Endothelial cell of umbilical vein (primary cell): Measurements from ENCODE around the gene HDAC4. TPM values are rescaled to one million over a fixed set of nuclear protein-coding genes. Genes with fewer than 3 reads are reported as not detected.

ENCODE experiments used
- BruUV-seq: library from RNA; stranded (reverse); fragments of 400-500 nt; replicated peaks from 2 replicates; lab custom pipeline; 2021; lab: Mats Ljungman, UMichigan
- CTCF ChIA-PET: fragments of 300-600, 350-600 bp; sonication (Branson Sonifier 250); formaldehyde crosslinking; loops from one replicate; lab custom pipeline; 2021; ENCODE audit warnings: antibody characterized with exemption, inconsistent platforms; lab: Charles Lee
- POLR2A ChIA-PET: fragments of 300-600, 350-600 bp; sonication (Branson Sonifier 250); formaldehyde crosslinking; loops from one replicate; lab custom pipeline; 2021; ENCODE audit warnings: antibody characterized with exemption, inconsistent platforms; lab: Charles Lee
- DNase-seq: peaks from one replicate; pipeline ENCODE4 v3.0.0-alpha.2; 2011; ENCODE audit warnings: low read depth, low spot score
- FAIRE-seq: peaks from 2 replicates; lab custom pipeline; 2011; peaks lifted over from hg19 to GRCh38; lab: Jason Lieb, UNC
- H2AFZ ChIP-seq: 2 replicates; pipeline ENCODE4 v1.6.0; 2012; ENCODE audit warnings: low read depth, low read length, control low read depth, inconsistent platforms
- H3K27ac ChIP-seq: 2 replicates; pipeline ENCODE4 v1.5.1; 2011; ENCODE audit warnings: low read depth, mild to moderate bottlenecking, control low read depth, low read length, moderate library complexity; ENCODE audit not compliant: insufficient read depth
- H3K27me3 ChIP-seq, 2 experiments: 2 replicates each; pipeline versions ENCODE4 v1.6.0 to v1.6.1; 2011; ENCODE audit warnings: low read length in 2 of 2, mixed read lengths in 1 of 2; ENCODE audit not compliant: control insufficient read depth in 2 of 2, insufficient read depth in 2 of 2
- H3K36me3 ChIP-seq, 2 experiments: 2 replicates in 1 of 2; 3 replicates in 1 of 2; pipeline ENCODE4 v1.5.1; 2011; ENCODE audit warnings: low read length in 2 of 2, mild to moderate bottlenecking in 1 of 2, moderate library complexity in 1 of 2; ENCODE audit not compliant: control insufficient read depth in 2 of 2, insufficient read depth in 2 of 2; ENCODE audit errors: extremely low read depth in 1 of 2
- H3K4me1 ChIP-seq: 3 replicates; pipeline ENCODE4 v1.5.1; 2011; ENCODE audit warnings: mild to moderate bottlenecking, low read length; ENCODE audit not compliant: control insufficient read depth, insufficient read depth; ENCODE audit errors: extremely low read depth
- H3K4me2 ChIP-seq: 2 replicates; pipeline ENCODE4 v1.6.1; 2011; ENCODE audit warnings: low read length, control low read depth, mixed read lengths; ENCODE audit not compliant: insufficient read depth
- H3K4me3 ChIP-seq, 3 experiments: fragments of 200-600 bp in 1 of 3; sonication (generic), shearing (Covaris generic) in 1 of 3; replicated peaks in 1 of 3; 2 replicates each; pipeline ENCODE4 v1.5.1; 2011 to 2016; ENCODE audit warnings: control low read depth in 3 of 3, low read length in 3 of 3, mild to moderate bottlenecking in 2 of 3, inconsistent platforms in 1 of 3, low read depth in 1 of 3, moderate library complexity in 1 of 3; ENCODE audit not compliant: insufficient read depth in 1 of 3
- H3K79me2 ChIP-seq: 2 replicates; pipeline ENCODE4 v1.6.0; 2012; ENCODE audit warnings: low read length, inconsistent platforms; ENCODE audit not compliant: control insufficient read depth, insufficient read depth
- H3K9ac ChIP-seq: replicated peaks from 2 replicates; pipeline ENCODE3; 2011; ENCODE audit warnings: low read length, control low read depth; ENCODE audit not compliant: insufficient read depth; ENCODE audit errors: extremely low read depth
- H3K9me1 ChIP-seq: replicated peaks from 3 replicates; pipeline ENCODE4 v1.6.0; 2011; ENCODE audit warnings: mild to moderate bottlenecking, low read length; ENCODE audit not compliant: control insufficient read depth, insufficient read depth; ENCODE audit errors: extremely low read depth
- H3K9me3 ChIP-seq: replicated peaks from 2 replicates; pipeline ENCODE4 v1.5.1; 2012; ENCODE audit warnings: low read length, inconsistent platforms; ENCODE audit not compliant: control insufficient read depth, insufficient read depth
- H4K20me1 ChIP-seq: replicated peaks from 2 replicates; pipeline ENCODE3; 2011; ENCODE audit warnings: mild to moderate bottlenecking, low read length; ENCODE audit not compliant: control insufficient read depth, insufficient read depth; ENCODE audit errors: extremely low read depth
- FOS ChIP-seq: IDR thresholded peaks from 2 replicates; pipeline ENCODE4 v1.6.1; 2011; ENCODE audit warnings: mild to moderate bottlenecking, low read length, moderate library complexity, borderline replicate concordance; ENCODE audit not compliant: insufficient read depth
- GATA2 ChIP-seq: IDR thresholded peaks from 2 replicates; pipeline ENCODE4 v1.7.0; 2011; ENCODE audit warnings: low read depth, mild to moderate bottlenecking, moderate library complexity, mixed read lengths, low read length; ENCODE audit not compliant: insufficient read length, insufficient read depth
- JUN ChIP-seq: IDR thresholded peaks from 2 replicates; pipeline ENCODE4 v1.6.1; 2011; ENCODE audit warnings: borderline replicate concordance, low read depth; ENCODE audit not compliant: insufficient read length, insufficient read depth
- MYC ChIP-seq: IDR thresholded peaks from one replicate; pipeline ENCODE4 v1.6.1; 2011; ENCODE audit warnings: mild to moderate bottlenecking, low read depth, low read length
- POLR2A ChIP-seq: IDR thresholded peaks from 2 replicates; pipeline ENCODE4 v1.6.1; 2012; ENCODE audit warnings: low read depth, mild to moderate bottlenecking, control low read depth, low read length
- dilution Hi-C: fragments of 300-500 bp; cut with MboI; formaldehyde crosslinking; loops from one replicate; pipeline ENCODE4 v1.15.0; 2019; ENCODE audit warnings: low sequenced_read_pairs; ENCODE audit not compliant: extremely low pct_ligation_motif_present
- intact Hi-C: fragments of 100-400 bp; cut with micrococcal nuclease; formaldehyde crosslinking; loops from one replicate; pipeline ENCODE4 v1.10.0; 2022
- polyA plus RNA-seq, 4 experiments: library from polyadenylated mRNA; depleted of rRNA in 3 of 4; stranded (reverse) in 3 of 4; unstranded in 1 of 4; fragments of >200 nt; gene quantifications; 2 replicates each; pipeline versions ENCODE4 v1.2.1 to v1.2.3, GENCODE V29; 2011 to 2012; ENCODE audit warnings: missing spikeins in 1 of 4
- total RNA-seq: library from RNA; stranded (reverse); gene quantifications from 2 replicates; pipeline ENCODE4 v1.2.3, GENCODE V29; 2021

HDAC4 gene
- total and polyA plus RNA-seq, 2 donors (not counting 3 experiments of a cell fraction or from before 2014, with no cell fraction given) = 13.4 to 33.0 TPM

GRCh38 chr2:239271471-239271870 lies 129.3 kb downstream of the HDAC4 start:
- Histone ChIP-seq H3K27me3 (no peaks in the 10 kb centered on the region), H3K9me3 (no peaks in the 10 kb centered on the region), H3K4me2 (no peak overlapping the region), H2AFZ (no peak overlapping the region), H3K4me3 (no peak overlapping the region), H3K9me1 (no peaks in the 10 kb centered on the region), H4K20me1 (no peaks in the 10 kb centered on the region), H3K9ac (no peak overlapping the region), H3K27ac (no peak overlapping the region), H3K4me1 (peaks cover 14% of the 10 kb centered on the region), H3K36me3 (no peaks in the 10 kb centered on the region), H3K79me2 (peaks cover 4% of the 10 kb centered on the region)
- TF ChIP-seq FOS = no peak
- no peak for TF ChIP-seq MYC
- dilution Hi-C loops (no loop called here), intact Hi-C loops (no loop called here)
- ChIA-PET CTCF (no interaction called here), POLR2A (no interaction called here)
- FAIRE-seq (no peak), DNase-seq (no peak)
- no TSS peak for BruUV-seq

GRCh38 chr2:239269916-239270315 lies 130.9 kb downstream of the HDAC4 start:
- dilution Hi-C loops (no loop called here), intact Hi-C loops (loop anchor here (5.0 kb wide), 3 partner anchors 82 to 132 kb away; partner anchors contain the start of gene HDAC4)
- POLR2A ChIA-PET = no interaction called here

More at GRCh38 chr2:239269916-239270315, 130.9 kb downstream of the HDAC4 start:
- Histone ChIP-seq H3K9me3 (no peaks in the 10 kb centered on the region), H3K4me1 (peaks cover 14% of the 10 kb centered on the region), H2AFZ (no peak overlapping the region), H3K27me3 (no peaks in the 10 kb centered on the region), H3K79me2 (peaks cover 4% of the 10 kb centered on the region), H3K9me1 (no peaks in the 10 kb centered on the region), H3K9ac (no peak overlapping the region), H3K27ac (no peak overlapping the region), H3K4me2 (no peak overlapping the region), H4K20me1 (no peaks in the 10 kb centered on the region), H3K4me3 (no peak overlapping the region), H3K36me3 (no peaks in the 10 kb centered on the region)
- BruUV-seq = no TSS peak
- TF ChIP-seq JUN (no peak), POLR2A (no peak), MYC (no peak), GATA2 (no peak)
- FAIRE-seq (no peak), DNase-seq (no peak)
- CTCF ChIA-PET = interaction anchor here (1.6 kb wide), 1 partner anchor 17 kb away, joined by 3 read pairs; no protein-coding TSS in a partner anchor
